DLD1 (cell line): ENCODE results near the gene BRAT1.

Source experiments
- in situ Hi-C: cut with HindIII; loops from 2 replicates; pipeline ENCODE4 v1.10.0; 2017; ENCODE audit warnings: low sequenced_read_pairs

The BRAT1 gene

DNA sequence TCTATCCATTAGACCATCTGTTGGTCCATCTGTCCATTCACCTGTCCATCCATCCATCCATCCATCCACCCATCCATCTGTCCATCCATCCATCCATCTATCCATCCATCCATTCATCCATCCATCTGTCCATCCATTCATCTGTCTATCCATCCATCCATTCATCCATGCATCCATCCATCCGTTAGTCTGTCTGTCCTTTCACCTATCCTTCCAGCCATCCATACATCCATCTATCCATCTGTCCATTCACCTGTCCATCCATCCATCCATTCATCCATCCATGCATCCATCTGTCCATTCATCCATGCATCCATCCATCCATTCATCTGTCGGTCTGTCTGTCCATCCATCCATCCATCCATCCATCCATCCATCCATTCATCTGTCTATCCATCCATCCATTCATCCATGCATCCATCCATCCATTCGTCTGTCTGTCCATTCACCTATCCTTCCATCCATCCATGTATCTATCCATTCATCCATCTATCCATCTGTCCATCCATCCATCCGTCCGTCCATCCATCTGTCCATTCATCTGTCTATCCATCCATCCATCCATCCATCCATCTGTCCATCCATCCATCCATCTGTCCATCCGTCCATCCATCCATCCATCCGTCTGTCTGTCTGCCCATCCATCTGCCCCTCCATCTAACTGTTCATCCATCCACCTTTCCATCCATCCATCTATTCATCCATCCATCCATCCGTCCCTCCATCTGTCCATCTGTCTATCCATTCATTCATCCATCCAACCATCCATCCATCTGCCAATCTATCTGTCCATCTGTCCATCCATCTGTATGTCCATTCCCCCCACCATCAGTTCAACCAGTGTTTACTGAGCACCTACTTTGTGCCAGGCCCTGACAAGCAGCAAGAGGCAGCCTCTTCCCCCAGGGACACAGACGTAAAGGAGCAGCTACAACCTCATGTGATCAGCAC lies 40.6 kb downstream of the BRAT1 start:
- in situ Hi-C loops = no loop called here

DNA sequence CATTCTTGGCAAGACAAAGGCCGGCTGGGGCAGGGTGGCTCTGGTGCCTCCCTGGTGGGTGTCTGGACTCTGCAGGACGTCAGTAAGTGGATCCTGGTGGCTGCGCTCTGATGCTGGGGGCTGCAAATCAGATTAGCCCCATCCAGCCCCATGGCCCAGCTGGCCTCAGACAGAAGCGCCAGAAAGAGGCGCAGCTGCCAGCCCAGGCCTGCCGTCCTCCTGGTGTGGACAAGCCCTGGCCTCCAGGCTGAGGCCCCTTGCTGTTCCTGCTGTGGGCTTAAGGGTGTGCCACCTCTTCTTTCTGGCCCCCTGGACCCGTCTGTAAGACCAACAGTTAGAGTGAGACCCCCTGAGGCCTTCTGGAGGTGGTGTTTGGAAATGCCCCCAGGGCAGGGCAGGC lies 41.6 kb downstream of the BRAT1 start:
- in situ Hi-C loops = no loop called here

DNA sequence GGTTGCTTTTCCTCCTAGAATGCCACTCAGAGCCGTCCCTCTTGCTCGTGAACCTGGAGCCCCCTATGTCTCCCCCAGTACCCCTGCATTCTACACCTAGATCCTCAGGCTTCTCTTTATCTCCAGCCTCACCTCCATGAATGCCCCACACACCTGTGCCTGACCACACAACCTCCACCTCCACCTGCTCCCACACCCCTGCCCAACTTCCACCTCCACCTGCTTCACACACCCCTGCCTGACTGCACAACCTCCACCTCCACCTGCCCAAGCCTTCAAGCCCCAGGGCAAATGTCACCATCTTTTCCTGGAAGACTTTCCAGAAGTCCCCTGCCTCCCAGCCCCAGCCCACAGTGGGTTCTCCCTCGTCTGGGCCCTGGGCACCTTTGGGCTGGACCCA lies 42.6 kb downstream of the BRAT1 start:
- in situ Hi-C loops = no loop called here

DNA sequence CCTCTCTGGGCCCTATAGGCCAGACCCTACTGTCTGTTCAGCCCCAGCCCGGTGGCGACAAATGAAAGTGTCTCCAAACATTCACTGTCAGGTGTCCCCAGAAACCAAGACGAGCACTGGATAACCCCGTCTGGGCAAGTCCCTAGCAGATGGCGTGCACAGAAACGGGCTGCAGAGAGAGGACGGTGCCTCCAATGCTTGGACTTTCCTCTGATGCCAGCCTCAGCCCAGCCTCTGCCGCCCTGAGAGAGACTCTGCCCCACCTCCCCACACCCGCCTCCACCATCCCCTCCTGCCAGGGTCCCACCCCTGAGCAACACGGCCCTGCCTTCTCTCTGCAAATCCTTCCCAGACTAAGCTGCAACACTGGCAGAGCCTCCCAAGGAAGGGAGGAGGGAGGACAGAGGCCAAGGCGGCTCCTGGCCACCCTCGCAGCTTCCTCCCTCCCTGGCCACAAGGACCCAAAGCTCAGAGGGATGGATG lies 43.1 kb downstream of the BRAT1 start:
- in situ Hi-C loops = no loop called here

DNA sequence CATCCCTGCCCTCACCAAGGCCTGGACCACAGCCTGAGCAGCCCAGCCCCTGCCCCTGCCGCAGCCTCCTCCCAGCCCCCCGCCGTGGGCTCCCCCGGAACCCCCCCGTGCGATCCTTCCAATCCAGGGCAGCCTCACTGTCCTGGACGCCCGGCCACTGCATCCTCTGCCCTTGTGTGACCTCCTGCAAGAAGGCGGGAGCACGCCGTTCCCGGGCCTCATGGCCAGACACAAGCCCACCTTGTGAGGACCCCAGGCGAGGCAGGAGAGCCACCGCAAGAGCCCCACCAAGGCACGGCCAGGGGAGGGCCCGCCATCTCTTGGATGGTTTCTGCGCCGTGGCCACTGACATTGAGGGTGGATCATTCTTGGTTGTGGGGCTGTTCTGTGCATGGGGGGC lies 43.6 kb downstream of the BRAT1 start:
- in situ Hi-C loops = no loop called here

DNA sequence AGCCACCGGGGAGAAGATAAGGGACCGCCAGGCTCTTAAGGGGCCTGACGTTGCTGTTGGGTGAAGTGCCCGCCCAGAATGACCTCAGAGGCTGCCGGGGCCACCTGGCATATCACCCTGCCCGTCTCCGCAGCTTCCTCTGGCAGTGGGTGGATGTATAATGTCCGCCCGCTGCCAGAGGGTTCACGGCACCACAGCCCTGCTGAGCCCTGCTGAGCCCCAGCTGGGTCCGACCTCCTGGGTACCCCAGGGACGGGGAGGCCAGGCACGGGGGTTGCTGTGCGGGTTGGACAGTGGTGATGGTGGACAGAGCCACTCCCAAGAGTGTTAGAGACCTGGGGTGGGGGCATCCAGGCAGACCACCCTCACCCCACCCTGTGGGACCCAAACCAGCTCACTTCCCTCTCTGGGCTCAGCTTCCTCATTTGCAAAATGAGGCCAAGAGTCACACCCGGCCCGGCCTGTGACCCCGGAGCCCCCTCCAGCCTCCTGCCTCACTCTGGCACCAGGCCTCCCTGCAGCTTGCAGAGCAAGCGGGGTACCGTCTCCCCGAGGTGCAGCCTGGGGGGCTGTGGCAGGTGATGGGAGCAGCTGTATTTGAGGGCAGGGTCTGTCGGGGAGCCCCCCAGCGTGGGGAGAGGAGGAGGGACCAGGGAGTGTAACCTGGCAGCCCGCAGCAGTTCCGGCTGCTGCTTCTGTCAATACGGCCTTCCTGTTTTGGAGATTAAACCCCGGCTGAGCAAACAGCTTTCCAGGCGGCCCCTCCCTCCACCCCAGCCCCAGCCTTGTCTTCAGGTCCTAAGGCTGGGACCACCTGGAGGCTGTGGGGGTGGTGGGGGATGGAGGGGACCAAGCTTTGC lies 44.2 kb downstream of the BRAT1 start:
- in situ Hi-C loops = no loop called here

DNA sequence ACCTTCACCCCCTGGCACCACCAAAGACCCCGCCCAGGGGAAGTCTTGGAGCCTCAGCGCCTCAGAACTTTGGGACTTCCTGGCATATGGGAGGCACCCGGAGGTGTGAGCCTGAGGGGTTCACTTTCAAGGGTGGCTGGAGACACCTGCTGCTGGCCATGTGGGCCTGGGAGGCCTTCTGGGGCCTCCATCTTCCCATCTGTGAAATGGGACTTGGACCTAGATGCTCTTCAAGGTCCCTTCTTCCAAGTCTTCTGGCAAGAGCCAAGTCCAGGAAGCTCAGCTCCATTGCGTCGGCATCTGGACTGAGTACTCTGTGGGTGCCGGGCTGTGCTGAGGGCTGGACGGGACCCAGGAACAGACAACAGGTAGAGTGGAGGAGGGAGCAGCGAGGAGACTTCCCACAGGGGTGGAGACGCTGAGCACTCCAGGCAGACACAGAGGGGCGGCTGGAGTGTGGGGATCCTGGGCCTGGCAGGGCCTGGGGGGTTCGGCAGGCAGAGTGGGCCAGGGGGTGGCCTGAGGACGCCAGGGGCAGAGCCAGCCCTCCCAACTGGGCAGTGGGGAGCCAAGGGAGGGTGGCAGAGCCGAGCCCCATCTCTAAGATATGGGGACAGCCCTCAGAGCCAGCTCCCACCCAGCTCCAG lies 45.1 kb downstream of the BRAT1 start:
- in situ Hi-C loops = no loop called here

DNA sequence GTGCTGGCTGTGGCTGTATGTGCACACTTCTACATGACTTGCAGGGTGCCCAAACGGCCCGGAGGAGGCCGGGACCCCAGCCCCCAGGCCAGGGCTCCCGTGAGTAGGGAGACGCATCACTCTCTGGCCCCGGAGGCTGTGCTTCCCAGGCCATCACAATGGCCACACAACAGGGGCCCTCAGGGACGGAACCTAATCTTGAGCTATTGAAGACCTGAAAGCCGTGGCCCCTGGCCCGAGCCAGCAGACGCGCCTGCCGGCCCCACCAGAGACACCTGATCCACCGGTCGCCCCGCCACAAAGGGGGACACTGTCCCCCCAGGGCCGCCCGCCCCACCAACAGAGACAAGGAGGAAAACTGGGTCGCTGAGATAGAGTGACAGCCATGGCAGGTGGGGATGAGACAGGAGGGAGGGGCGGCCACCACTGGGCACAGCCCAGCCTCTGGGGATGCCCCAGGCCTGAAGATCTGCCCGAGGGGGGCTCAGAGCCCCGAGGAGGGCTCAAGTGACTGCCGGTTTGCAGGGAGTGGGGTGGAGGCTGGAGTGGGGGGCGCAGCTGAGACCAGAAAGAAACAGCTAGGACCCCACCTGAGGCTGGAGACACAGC lies 45.9 kb downstream of the BRAT1 start:
- in situ Hi-C loops = no loop called here

DNA sequence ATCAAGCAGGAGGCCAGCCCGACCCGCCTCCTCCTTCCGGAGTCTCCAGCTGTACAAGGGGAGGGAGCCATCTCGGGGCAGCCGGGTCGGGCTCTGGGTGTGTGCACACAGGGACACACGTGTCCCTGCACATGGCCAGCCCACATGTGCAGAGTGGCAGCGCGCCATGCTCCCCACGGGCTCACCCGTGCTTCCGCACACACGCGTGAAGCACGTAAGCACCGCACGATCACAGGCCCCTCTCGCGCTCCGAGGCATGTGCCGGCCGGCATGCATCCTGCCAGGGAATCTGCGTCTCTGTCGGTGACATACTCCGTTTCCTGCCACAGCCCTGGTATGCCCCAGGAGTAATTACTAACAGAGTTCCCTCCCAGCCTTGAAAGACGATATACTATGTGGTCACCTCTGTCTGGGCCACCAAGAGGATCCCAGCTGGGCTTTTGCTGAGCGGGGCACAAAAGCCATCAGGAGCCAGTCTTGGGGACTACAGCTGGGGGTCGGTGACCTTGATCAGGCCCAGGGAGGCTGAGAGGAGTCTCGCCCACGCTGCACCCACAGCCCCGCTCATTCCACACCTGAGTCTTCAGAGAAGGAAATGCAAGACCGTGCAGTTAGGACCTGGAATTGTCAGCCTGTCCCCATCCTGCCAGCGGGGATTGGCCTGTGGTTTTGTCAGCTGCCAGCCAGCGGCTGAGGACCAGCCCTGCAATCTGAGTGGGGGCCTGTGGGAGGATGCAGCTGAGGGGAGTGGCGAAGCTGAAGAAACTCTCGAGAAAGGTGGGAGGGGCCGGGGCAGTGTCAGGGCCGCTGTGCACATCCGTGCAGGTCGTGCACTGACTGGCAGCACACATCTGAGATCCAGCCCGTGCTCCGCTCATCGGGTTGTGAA lies 46.8 kb downstream of the BRAT1 start:
- in situ Hi-C loops = no loop called here

DNA sequence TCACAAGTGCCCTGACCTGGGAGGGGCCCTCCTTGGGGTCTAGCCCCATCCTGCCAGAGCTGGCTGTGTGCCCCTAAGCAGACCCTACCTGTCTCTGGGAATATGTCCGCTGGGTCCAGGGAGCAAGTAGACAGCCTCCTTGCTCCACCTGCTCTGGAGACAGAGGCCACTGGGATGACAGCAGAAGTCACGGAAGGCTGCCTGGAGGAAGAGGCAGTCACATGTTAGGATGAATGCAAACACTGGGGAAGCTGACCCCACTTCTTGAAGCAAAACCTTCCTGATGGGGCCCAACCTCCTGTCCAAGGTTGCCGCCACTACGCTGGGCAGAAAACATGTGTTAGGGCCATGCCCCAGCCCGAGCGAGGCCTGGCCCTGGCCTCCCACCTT lies 47.4 kb downstream of the BRAT1 start:
- in situ Hi-C loops = no loop called here

DNA sequence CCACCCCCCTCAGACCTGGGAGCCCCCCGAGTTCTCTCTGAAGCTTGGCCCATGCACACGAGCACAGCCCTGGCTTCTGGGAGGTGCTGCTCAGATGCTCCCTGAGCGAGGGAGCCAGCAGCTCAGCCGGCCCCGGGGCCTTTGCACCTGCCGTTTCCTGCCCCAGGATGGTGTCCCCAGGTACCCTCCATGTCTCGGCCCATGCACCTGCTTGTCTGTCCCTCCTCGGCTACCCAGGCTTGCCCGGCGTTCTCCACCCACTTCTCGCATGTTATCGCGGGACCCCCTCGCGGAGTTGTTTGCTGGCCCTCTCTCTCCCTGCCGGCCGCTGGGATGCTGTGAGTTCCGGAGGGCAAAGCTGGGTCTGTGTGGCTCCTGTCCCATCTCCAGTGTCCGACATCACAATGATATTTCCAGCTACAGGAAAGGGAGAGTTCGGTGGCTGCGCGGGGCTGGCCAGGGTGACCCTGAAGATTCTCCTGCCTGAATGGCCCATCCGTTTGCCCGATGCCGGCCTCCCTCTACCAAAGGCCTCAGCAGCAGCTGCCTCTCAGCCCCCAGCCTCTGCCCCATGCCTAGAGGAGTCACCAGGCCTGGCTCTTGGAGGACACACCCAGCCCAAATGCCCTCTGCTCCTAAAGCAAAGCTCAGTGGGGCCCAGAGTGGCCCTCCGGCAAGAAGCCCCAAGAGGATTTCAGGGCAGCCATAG lies 48.0 kb downstream of the BRAT1 start:
- in situ Hi-C loops = no loop called here

DNA sequence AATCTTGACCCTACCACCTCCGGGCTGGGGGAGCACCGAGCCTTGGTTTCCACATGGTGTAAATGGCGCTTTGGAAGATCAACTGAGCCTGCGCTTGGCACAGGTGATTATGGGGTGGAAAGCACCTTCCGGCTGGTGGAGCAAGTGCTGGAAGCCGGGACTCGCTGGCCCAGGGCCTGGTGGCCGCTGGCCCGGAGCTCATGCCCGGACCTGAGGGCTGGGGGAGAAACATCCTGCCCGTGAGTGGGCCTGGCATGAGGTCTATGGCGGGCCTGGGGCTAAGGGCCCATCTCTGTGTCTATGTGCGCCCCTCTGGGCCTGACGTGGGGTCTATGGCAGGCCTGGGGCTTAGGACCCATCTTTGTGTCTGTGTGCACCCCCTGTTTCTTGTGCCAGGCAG lies 49.9 kb downstream of the BRAT1 start:
- in situ Hi-C loops = no loop called here

DNA sequence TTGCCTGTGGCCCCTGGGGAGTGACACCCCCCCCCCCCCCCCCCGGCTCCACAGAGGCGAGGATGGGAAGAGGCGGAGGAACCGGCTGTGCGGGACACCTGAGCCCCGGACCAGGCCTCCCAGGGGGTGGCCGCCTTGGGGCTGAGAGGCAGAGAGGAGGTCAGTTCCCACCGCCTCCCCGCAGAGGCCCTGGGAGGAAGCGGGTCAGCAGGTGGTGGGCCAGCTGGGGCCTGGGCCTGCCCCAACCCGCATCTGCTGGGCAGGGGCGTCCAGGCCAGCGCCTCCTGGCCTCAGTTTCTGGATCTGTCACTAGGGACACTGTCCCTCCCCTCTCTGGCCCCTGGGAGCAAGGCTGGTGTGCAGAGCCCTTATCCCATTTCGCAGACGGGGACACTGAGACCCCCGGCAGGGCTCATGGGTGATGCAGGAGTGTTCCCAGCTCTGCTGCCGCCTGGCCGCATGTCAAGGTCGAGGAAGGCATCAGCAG lies 50.4 kb downstream of the BRAT1 start:
- in situ Hi-C loops = no loop called here

DNA sequence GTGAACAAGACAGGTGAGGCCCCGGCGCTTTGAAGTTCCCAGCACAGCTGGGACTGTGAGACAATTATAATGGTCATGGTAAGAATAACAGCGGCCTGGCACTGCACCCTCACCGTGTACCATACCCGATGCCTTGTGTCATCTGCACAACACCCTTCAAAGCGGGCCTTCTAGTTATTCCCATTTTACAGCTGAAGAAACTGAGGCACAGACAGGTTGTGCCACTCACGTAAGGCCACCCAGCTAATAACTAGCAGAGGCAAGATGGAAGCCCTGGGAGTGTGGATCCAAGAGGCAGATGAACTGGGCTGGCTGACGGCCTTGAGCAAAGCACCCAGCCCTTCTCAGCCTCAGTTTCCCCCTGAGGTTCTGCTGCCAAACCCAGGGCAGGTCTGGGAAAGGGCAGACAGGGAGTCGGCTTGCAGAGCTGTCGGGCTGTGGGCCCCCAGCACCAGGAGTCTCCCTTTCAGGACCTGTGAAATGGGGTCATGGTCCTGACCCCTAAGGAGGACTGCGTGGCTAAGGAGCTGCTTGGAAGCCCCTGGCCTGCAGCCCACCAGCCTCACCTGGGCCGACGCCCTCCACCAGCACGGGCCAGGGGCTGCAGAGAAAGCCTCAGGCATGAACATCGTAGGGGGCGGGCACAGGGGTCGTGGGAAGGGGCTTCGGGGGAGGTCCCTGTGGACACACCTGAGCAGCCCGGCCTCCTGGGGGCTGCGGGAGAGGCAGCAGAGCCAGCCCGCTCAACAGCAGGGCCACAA lies 51.0 kb downstream of the BRAT1 start:
- in situ Hi-C loops = no loop called here

DNA sequence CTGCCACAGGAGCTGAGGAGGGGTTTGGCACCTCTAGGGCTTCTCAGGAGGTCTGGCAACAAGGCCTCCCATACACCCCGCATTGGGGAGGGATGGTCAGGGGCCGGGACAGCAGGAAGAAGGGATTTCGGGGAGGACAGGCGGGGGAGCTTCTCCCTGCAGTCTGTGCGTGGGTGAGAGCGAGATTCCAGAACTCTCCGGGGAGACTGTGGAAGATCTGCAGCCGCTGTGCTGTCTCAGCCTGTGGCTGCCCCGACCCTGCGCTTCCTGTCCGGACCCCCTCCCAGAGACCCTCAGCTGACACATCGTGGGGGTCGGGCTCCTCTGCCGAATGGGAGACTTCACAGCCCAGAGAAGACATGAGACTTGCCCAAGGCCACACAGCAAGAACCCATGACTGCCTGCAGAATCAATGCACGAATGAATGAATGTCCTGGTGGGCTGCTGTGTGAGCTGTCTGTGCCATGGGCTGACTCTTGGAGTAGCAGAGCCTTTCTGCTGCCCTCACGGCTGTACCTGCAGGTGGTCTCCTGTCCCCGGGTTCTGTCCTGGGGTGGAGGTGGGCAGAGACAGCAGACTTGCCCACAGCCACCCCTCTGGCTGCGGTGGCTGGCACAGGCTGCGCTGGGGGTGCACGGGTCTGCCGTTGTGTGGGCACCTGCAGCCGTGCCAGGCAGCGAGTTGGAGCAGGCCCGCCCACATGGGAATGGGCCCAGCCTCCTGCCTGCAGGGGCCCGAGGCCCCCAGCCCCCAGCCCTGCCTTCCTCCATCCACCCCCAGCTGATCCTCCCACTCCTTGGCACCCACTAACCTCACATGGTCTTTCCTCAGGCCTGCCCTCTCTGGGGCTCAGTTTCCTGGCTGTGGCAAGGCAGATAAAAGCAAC lies 52.0 kb downstream of the BRAT1 start:
- in situ Hi-C loops = no loop called here

DNA sequence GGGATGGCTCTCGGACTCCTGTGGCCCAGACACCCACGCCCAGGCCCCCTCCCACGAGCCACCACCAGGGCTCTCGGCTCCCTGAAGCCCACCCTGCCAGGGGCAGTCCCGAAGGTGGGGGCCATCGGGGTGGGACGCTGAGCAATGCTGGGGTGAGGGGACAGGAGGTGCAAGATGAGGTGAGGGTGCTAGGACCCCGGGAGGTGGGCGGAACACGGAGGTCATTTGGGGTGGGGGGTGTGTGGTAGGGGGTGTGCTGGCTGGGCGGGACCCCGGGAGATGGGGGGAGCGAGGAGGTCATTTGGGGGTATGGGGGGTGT lies 52.7 kb downstream of the BRAT1 start:
- in situ Hi-C loops = no loop called here

DNA sequence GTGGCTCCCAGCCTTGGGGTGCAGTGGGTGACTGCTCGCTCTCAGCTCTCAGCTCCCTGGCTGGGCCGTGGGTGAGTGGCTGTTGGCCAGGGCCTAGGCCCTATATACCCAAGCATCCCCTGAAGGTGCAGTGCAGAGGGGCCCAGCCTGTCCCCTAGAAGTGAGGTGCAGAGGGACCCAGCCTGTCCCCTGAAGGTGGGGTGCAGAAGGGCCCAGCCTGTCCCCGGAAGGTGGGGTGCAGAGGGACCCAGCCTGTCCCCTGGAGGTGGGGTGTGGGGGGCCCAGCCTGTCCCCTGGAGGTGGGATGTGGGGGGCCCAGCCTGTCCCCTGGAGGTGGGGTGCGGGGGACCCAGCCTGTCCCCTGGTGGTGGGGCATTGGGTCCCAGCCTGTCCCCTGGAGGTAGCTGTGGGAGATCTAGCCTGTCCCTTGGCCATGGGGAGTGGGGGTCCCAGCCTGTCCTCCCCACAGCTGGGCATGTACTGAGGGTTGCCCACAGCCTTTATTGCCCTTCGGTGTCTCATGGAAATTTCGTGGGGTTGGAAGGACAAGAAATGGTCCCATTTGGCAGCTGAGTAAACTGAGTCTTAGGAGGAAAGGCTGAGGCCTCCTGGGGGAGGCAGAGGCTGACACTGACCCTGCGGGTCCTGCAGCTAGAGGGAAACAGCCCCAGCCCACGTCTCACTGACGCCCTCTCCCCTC lies 53.2 kb downstream of the BRAT1 start:
- in situ Hi-C loops = no loop called here
